ENCODE results near the gene IGFN1. TPM values are rescaled to one million over a fixed set of nuclear protein-coding genes. Genes with fewer than 3 reads are reported as not detected.

The IGFN1 gene
- total and polyA plus RNA-seq, 2 of the 8 experiments (the other 6 are each of a cell fraction or from before 2014, with no cell fraction given), result not detected

DNA sequence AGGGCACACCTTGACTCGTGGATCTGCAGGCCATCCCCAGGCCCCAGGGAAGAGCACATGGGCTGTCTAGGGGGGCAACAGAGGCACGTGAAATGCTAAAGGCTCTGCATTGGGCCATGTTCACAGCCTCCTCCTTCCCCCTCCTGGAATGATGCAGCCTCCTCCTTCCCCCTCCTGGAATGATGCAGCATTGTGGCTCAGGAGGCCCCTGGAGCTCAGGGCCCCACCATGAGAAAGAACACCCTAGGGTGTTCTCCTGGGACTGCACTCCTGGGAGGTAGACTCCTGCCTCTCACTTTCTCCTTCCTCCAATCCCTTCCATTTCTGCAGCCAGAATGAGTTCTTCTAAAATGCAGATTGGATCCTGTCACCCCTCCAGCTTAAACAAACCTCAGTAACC, 1.5 kb upstream of the IGFN1 start:
- 90% methylated on average over 2 of the region's 2 CpGs; no CpG with 5 or more reads in 1 of the 2 experiments for WGBS, 2 experiments (ENCODE audit: extremely low coverage in 1 of 2, insufficient coverage in 1 of 2, insufficient read length in 1 of 2, insufficient replicate concordance in 2 of 2, low coverage in 1 of 2, low lambda C conversion rate in 2 of 2, missing lambda C conversion rate in 1 of 2)
- ChIA-PET POLR2A (ENCODE audit: partially characterized antibody) (no interaction called here), CTCF (ENCODE audit: partially characterized antibody) (interaction anchor here (0.6 kb wide), 1 partner anchor 95 kb away, joined by 3 read pairs; no protein-coding TSS in a partner anchor)
- Histone ChIP-seq H2AK5ac (ENCODE audit: low read depth, low read length) (no peak overlapping the region), H2BK5ac (ENCODE audit: low read depth, low read length) (no peak overlapping the region), H3K23me2 (ENCODE audit: low read depth, low read length) (no peaks in the 10 kb centered on the region), H4K91ac (replicated peaks; ENCODE audit: insufficient read length, low read length) (no peak overlapping the region), H3K4me2 (ENCODE audit: insufficient read depth in 1 of 2, low read depth in 2 of 2, low read length in 2 of 2) (no peak overlapping the region), H3K79me1 (ENCODE audit: low read depth, low read length) (no peaks in the 10 kb centered on the region), H3K27ac (ENCODE audit: low read depth, low read length) (no peak overlapping the region), H2BK15ac (ENCODE audit: low read length) (no peak overlapping the region), H4K8ac (ENCODE audit: extremely low read depth, insufficient read depth, low read length) (no peak overlapping the region), H3K18ac (ENCODE audit: extremely low read depth, low read length) (no peak overlapping the region), H3K56ac (replicated peaks; ENCODE audit: insufficient read length, low read depth, low read length) (no peak overlapping the region), H3K4ac (replicated peaks; ENCODE audit: insufficient read length, low read depth, low read length) (no peak overlapping the region), H3K79me2 (ENCODE audit: control insufficient read depth in 1 of 2, insufficient read depth in 2 of 2, low read length in 2 of 2) (no peaks in the 10 kb centered on the region), H3K36me3 (ENCODE audit: control insufficient read depth in 2 of 4, insufficient read depth in 4 of 4, low read length in 3 of 4) (no peaks in the 10 kb centered on the region), H3K9me3 (ENCODE audit: insufficient read depth in 2 of 2, low read depth in 1 of 2, low read length in 1 of 2) (no peaks in the 10 kb centered on the region), H2BK120ac (replicated peaks; ENCODE audit: low read depth, low read length) (no peak overlapping the region), H4K5ac (ENCODE audit: insufficient read length, low read depth, low read length) (no peak overlapping the region), H2BK20ac (ENCODE audit: low read length) (no peak overlapping the region), H3K4me1 (replicated peaks in 1 of 4; ENCODE audit: control insufficient read depth in 3 of 4, insufficient read depth in 4 of 4, low read length in 3 of 4) (peaks cover 0 to 5% (median 0%) of the 10 kb centered on the region in 4 experiments; a peak in 2 of 7 replicates), H3K14ac (ENCODE audit: insufficient read length) (no peak overlapping the region), H3K27me3 (replicated peaks in 1 of 4; ENCODE audit: control insufficient read depth in 3 of 4, extremely low read depth in 1 of 4, insufficient read depth in 3 of 4, low read length in 3 of 4) (no peaks in the 10 kb centered on the region), H3K9ac (replicated peaks in 1 of 4; ENCODE audit: extremely low read depth in 1 of 4, low read depth in 3 of 4, low read length in 3 of 4) (no peak overlapping the region), H2BK12ac (ENCODE audit: low read depth, low read length) (no peak overlapping the region), H3K4me3 (ENCODE audit: extremely low read depth in 1 of 4, insufficient read depth in 2 of 4, low read depth in 3 of 4, low read length in 4 of 4) (no peak overlapping the region), H2AFZ (ENCODE audit: low read length) (no peak overlapping the region), H4K20me1 (replicated peaks in 1 of 2; ENCODE audit: control insufficient read depth in 1 of 2, insufficient read depth in 2 of 2, low read length in 2 of 2) (no peaks in the 10 kb centered on the region), H3K23ac (ENCODE audit: insufficient read length) (no peak overlapping the region)
- DNase-seq (ENCODE audit: low read depth in 1 of 2, low spot score in 2 of 2) (no peak), FAIRE-seq (no peak)
- no peak for TF ChIP-seq CREB1 (IDR thresholded peaks at IDR 0.05)
- TF ChIP-seq SP1 (IDR thresholded peaks at IDR 0.05; ENCODE audit: low read depth, low read length), result no peak
- no peak for TF ChIP-seq HDAC2 (IDR thresholded peaks at IDR 0.05; ENCODE audit: borderline replicate concordance in 1 of 2, low read depth in 2 of 2, low read length in 2 of 2)
- TF ChIP-seq CBX5 (IDR thresholded peaks at IDR 0.05; ENCODE audit: low read depth, low read length), result no peak
- no peak for TF ChIP-seq JUND (IDR thresholded peaks at IDR 0.05; ENCODE audit: low read length)
- no peak for TF ChIP-seq TBP (IDR thresholded peaks at IDR 0.05; ENCODE audit: low read depth, low read length)
- no peak for TF ChIP-seq BACH1 (IDR thresholded peaks at IDR 0.05; ENCODE audit: low read length)
- TF ChIP-seq ASH2L (IDR thresholded peaks at IDR 0.05; ENCODE audit: low read length), result no peak
- TF ChIP-seq CEBPB (IDR thresholded peaks at IDR 0.05; ENCODE audit: low read depth, low read length), result no peak
- no peak for TF ChIP-seq KDM5A (IDR thresholded peaks at IDR 0.05; ENCODE audit: low read length)
- no peak for TF ChIP-seq SIX5 (IDR thresholded peaks at IDR 0.05; ENCODE audit: low read depth, low read length)
- TF ChIP-seq SUZ12 (IDR thresholded peaks at IDR 0.05; ENCODE audit: low read length), result no peak
- TF ChIP-seq SRF (IDR thresholded peaks at IDR 0.05; ENCODE audit: low read depth, low read length), result no peak
- no peak for TF ChIP-seq GABPA (IDR thresholded peaks at IDR 0.05; ENCODE audit: borderline replicate concordance, insufficient read depth, low read length)
- TF ChIP-seq CTBP2 (IDR thresholded peaks at IDR 0.05; ENCODE audit: borderline replicate concordance, insufficient read depth, insufficient read length, low read length), result no peak
- no peak for TF ChIP-seq NANOG (IDR thresholded peaks at IDR 0.05; ENCODE audit: insufficient read depth, low read depth, low read length, poor library complexity, severe bottlenecking)

Measured in H1 (cell line).